ENCODE data around the gene GDF2. TPM values are rescaled to one million over a fixed set of nuclear protein-coding genes. Genes with fewer than 3 reads are reported as not detected.

GDF2 gene
- total RNA-seq, 1 experiment from 2014 or later, result not detected

- no peak for DNase-seq (ENCODE audit: low spot score)
- Histone ChIP-seq H3K27me3 (replicated peaks; ENCODE audit: insufficient read depth, low read depth, low read length, poor library complexity) (no peaks in the 10 kb centered on the region), H3K9me3 (ENCODE audit: low read depth, low read length, poor library complexity, severe bottlenecking) (no peaks in the 10 kb centered on the region), H3K27ac (ENCODE audit: low read depth, low read length, poor library complexity, severe bottlenecking) (no peak overlapping the region), H3K4me3 (ENCODE audit: low read depth, low read length, poor library complexity, severe bottlenecking) (no peak overlapping the region), H3K4me1 (ENCODE audit: insufficient read depth, low read length, poor library complexity, severe bottlenecking) (no peaks in the 10 kb centered on the region), H3K36me3 (ENCODE audit: insufficient read depth, low read length, poor library complexity, severe bottlenecking) (no peaks in the 10 kb centered on the region)
- intact Hi-C loops (cut with micrococcal nuclease; ENCODE audit: unreplicated experiment), result no loop called here
- TF ChIP-seq CTCF (conservative IDR thresholded peaks at IDR 0.05; ENCODE audit: low read depth, low read length) (no peak), EZH2 (IDR thresholded peaks at IDR 0.05; ENCODE audit: borderline replicate concordance, low read depth, low read length, poor library complexity, severe bottlenecking) (no peak)
- no TSS peak for BruUV-seq (replicated peaks)
- ChIA-PET POLR2A (ENCODE audit: low non-redundant PET) (no interaction called here), CTCF (no interaction called here)
Observed at GRCh38 chr10:47321521-47322195, 596 bp upstream of the GDF2 start.

- Histone ChIP-seq H3K4me3 (ENCODE audit: low read depth, low read length, poor library complexity, severe bottlenecking) (no peak overlapping the region), H3K4me1 (ENCODE audit: insufficient read depth, low read length, poor library complexity, severe bottlenecking) (no peaks in the 10 kb centered on the region), H3K27me3 (replicated peaks; ENCODE audit: insufficient read depth, low read depth, low read length, poor library complexity) (no peaks in the 10 kb centered on the region), H3K36me3 (ENCODE audit: insufficient read depth, low read length, poor library complexity, severe bottlenecking) (no peaks in the 10 kb centered on the region), H3K27ac (ENCODE audit: low read depth, low read length, poor library complexity, severe bottlenecking) (no peak overlapping the region), H3K9me3 (ENCODE audit: low read depth, low read length, poor library complexity, severe bottlenecking) (no peaks in the 10 kb centered on the region)
- intact Hi-C loops (cut with micrococcal nuclease; ENCODE audit: unreplicated experiment), result no loop called here
- TF ChIP-seq CTCF (conservative IDR thresholded peaks at IDR 0.05; ENCODE audit: low read depth, low read length) (no peak), EZH2 (IDR thresholded peaks at IDR 0.05; ENCODE audit: borderline replicate concordance, low read depth, low read length, poor library complexity, severe bottlenecking) (no peak)
- POLR2A ChIA-PET (ENCODE audit: low non-redundant PET), result no interaction called here
- DNase-seq (ENCODE audit: low spot score), result no peak
- no TSS peak for BruUV-seq (replicated peaks)
- CTCF ChIA-PET, result no interaction called here
Observed at GRCh38 chr10:47323087-47323486, 833 bp downstream of the GDF2 start.

GRCh38 chr10:47323636-47324296 is 1.5 kb downstream of the GDF2 start:
- Histone ChIP-seq H3K9me3 (ENCODE audit: low read depth, low read length, poor library complexity, severe bottlenecking) (no peaks in the 10 kb centered on the region), H3K27me3 (replicated peaks; ENCODE audit: insufficient read depth, low read depth, low read length, poor library complexity) (no peaks in the 10 kb centered on the region), H3K4me3 (ENCODE audit: low read depth, low read length, poor library complexity, severe bottlenecking) (no peak overlapping the region), H3K4me1 (ENCODE audit: insufficient read depth, low read length, poor library complexity, severe bottlenecking) (no peaks in the 10 kb centered on the region), H3K36me3 (ENCODE audit: insufficient read depth, low read length, poor library complexity, severe bottlenecking) (no peaks in the 10 kb centered on the region), H3K27ac (ENCODE audit: low read depth, low read length, poor library complexity, severe bottlenecking) (no peak overlapping the region)
- intact Hi-C loops (cut with micrococcal nuclease; ENCODE audit: unreplicated experiment), result no loop called here
- POLR2A ChIA-PET (ENCODE audit: low non-redundant PET), result no interaction called here
- no peak for DNase-seq (ENCODE audit: low spot score)
- BruUV-seq (replicated peaks), result no TSS peak
- CTCF ChIA-PET, result no interaction called here
- no peak for TF ChIP-seq EZH2 (IDR thresholded peaks at IDR 0.05; ENCODE audit: borderline replicate concordance, low read depth, low read length, poor library complexity, severe bottlenecking)
- TF ChIP-seq CTCF (conservative IDR thresholded peaks at IDR 0.05; ENCODE audit: low read depth, low read length), result no peak
